Sigmoid colon (tissue), 7 donors: ENCODE results near the gene SMTNL2. TPM values are rescaled to one million over a fixed set of nuclear protein-coding genes. Genes with fewer than 3 reads are reported as not detected.

Source experiments
- DNase-seq: peaks from one replicate; pipeline ENCODE4 v3.0.0-alpha.2; 2019
- H3K27ac ChIP-seq, 4 donors: fragments of 200-600 bp; sonication (generic); one replicate each; pipeline ENCODE4 v1.5.1; 2016 to 2019; ENCODE audit warnings: mild to moderate bottlenecking in 1 of 4
- H3K27me3 ChIP-seq, 3 donors: fragments of 200-600 bp; sonication (generic); one replicate each; pipeline ENCODE4 v1.5.1; 2019; ENCODE audit warnings: mild to moderate bottlenecking in 1 of 3
- H3K36me3 ChIP-seq, 4 donors: fragments of 200-600 bp; sonication (generic); one replicate each; pipeline ENCODE4 v1.5.1; 2016 to 2019
- H3K4me1 ChIP-seq, 4 donors: fragments of 200-600 bp; sonication (generic); one replicate each; pipeline ENCODE4 v1.5.1; 2017 to 2019
- H3K4me3 ChIP-seq, 4 donors: fragments of 200-600 bp; sonication (generic); one replicate each; pipeline ENCODE4 v1.5.1; 2017 to 2019; ENCODE audit warnings: mild to moderate bottlenecking in 2 of 4, moderate library complexity in 1 of 4
- H3K9me3 ChIP-seq, 4 donors: fragments of 200-600 bp in 3 of 4; sonication (generic) in 3 of 4; one replicate each; pipeline versions ENCODE4 v1.5.1 to v1.6.1; 2013 to 2019
- EP300 ChIP-seq, 4 donors: sonication (generic); formaldehyde crosslinking; IDR thresholded peaks; one replicate each; pipeline ENCODE4 v1.6.1; 2017; ENCODE audit warnings: antibody characterized with exemption in 4 of 4
- POLR2A ChIP-seq, 2 donors: fragments of 450-650 bp; IDR thresholded peaks; one replicate each; pipeline ENCODE4 v1.6.1; 2016; ENCODE audit warnings: antibody characterized with exemption in 2 of 2, mild to moderate bottlenecking in 2 of 2, moderate library complexity in 2 of 2
- POLR2AphosphoS5 ChIP-seq, 4 donors: sonication (generic); formaldehyde crosslinking; IDR thresholded peaks; one replicate each; pipeline ENCODE4 v1.6.1; 2017; ENCODE audit warnings: antibody characterized with exemption in 4 of 4
- WGBS, 2 donors: extraction: QIAGEN DNeasy Blood & Tissue Kit; methylation state at CpG; one replicate each; pipeline ENCODE4 v1.1.7; 2013; 5-methylcytosine and 5-hydroxymethylcytosine counted together
- intact Hi-C: fragments of 100-400 bp; cut with DNase I; formaldehyde crosslinking; loops from one replicate; pipeline ENCODE4 v1.15.1; 2023
- polyA plus RNA-seq, 3 donors: library from polyadenylated mRNA; stranded (reverse); fragments of 200-250 nt; gene quantifications; one replicate each; pipeline ENCODE4 v1.2.3, GENCODE V29; 2013
- total RNA-seq, 4 donors: library from RNA; depleted of rRNA; stranded (reverse); fragments of >200 nt; gene quantifications; one replicate each; pipeline ENCODE4 v1.1.0, GENCODE V29; 2016
- TF ChIP-seq, protein P1 (sequence below), 4 experiments: fragments of 450-650 bp in 3 of 4; fragments of 200-600 bp in 1 of 4; IDR thresholded peaks; one replicate each; pipeline ENCODE4 v1.5.1; 2016 to 2019; ENCODE audit warnings: antibody characterized with exemption in 4 of 4, mild to moderate bottlenecking in 3 of 4, moderate library complexity in 2 of 4
- donor health status: healthy with polysubstance abuse.
- donor health status: Bipolar disorder and iron deficiency.
- donor health status: healthy.

The SMTNL2 gene
- total and polyA plus RNA-seq, 7 donors, result 0.33 to 1.9 (median 0.99) TPM; not detected in 1

DNA sequence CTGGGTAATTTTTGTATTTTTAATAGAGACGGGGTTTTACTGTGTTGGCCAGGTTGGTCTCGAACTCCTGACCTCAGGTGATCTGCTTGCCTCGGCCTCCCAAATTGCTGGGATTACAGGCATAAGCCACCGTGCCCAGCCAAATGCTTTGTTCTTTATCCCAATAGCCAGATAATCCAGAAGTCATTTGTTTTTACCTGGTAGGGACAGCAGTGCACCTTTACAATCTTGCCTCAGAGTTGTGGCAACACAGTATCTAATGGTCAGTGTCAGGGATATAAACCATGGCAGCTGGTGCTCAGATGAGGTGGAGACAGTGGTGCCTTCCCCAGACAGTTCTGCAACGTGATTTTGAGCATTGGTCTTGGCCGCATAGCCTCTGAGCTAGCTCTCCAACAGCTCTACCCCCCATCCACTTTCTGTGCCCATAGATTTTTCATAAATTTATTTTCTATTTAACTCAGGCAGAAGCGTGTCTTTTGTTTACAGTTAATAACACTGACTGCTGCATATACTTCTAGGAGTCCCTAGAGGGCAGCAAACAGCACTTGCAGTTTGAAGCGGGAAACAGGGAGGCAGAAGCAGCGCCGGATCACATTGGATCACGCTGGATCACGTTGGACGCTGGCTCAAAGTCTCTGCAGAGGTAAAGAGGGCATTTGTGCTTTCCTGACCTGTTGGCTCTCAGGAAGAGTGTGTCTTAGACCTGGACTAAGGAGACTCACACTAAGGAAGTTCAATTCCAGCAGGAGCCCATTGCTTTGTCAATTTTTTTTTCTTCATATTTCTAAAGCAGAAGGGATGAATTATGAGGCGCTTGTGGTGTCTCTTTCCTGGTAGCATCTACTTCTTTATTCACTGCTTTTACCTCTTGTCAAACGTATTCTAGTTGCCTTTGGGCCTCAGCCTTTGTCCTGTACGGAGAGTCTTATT lies 18.9 kb upstream of the SMTNL2 start:
- Histone ChIP-seq H3K27me3 (no peaks in the 10 kb centered on the region), H3K9me3 (no peaks in the 10 kb centered on the region), H3K36me3 (no peaks in the 10 kb centered on the region), H3K4me3 (no peak overlapping the region), H3K4me1 (peaks cover 0 to 7% (median 3%) of the 10 kb centered on the region in 4 donors), H3K27ac (no peak overlapping the region)
- DNase-seq, result peak; percentile 84
- WGBS, 2 donors, result 30 to 36% methylated on average over 16 of the region's 16 CpGs
- intact Hi-C loops, result loop anchor here (1.0 kb wide), 1 partner anchor 61 kb away; no protein-coding TSS in a partner anchor
- TF ChIP-seq, protein P1, sequence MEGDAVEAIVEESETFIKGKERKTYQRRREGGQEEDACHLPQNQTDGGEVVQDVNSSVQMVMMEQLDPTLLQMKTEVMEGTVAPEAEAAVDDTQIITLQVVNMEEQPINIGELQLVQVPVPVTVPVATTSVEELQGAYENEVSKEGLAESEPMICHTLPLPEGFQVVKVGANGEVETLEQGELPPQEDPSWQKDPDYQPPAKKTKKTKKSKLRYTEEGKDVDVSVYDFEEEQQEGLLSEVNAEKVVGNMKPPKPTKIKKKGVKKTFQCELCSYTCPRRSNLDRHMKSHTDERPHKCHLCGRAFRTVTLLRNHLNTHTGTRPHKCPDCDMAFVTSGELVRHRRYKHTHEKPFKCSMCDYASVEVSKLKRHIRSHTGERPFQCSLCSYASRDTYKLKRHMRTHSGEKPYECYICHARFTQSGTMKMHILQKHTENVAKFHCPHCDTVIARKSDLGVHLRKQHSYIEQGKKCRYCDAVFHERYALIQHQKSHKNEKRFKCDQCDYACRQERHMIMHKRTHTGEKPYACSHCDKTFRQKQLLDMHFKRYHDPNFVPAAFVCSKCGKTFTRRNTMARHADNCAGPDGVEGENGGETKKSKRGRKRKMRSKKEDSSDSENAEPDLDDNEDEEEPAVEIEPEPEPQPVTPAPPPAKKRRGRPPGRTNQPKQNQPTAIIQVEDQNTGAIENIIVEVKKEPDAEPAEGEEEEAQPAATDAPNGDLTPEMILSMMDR (IDR thresholded peaks at IDR 0.05), result peak; percentile 42 to 76 (median 64)
- no peak for TF ChIP-seq POLR2A (IDR thresholded peaks at IDR 0.05)
- no peak for TF ChIP-seq POLR2AphosphoS5 (IDR thresholded peaks at IDR 0.05)

DNA sequence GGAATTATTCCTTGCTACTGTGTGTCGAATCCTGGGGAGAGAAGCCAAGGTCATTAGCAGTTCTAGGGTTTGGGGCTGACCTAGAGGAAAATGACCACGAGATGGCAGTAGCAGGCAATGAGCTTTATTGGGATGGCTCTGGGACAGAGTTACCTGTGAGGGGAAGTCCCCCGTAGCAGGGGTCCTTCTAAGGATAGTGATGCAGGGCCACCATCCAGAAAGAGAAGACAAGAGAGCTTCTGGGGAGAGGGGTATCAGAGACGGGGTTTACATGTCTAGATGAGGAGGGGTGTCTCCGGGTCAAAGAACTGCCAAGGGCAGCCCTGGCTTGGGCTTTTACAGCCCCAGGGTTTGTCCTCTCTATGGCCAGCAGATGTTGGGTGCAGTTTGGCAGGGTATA lies 17.5 kb upstream of the SMTNL2 start:
- TF ChIP-seq, protein P1 (IDR thresholded peaks at IDR 0.05), result peak in 3 of 4 experiments; percentile 41 to 62 (median 51)
- TF ChIP-seq EP300 (IDR thresholded peaks at IDR 0.05), result no peak
- H3K9me3 ChIP-seq, result no peaks in the 10 kb centered on the region
- 13 to 31% methylated on average over 5 of the region's 5 CpGs for WGBS, 2 donors
- peaks cover 0 to 2% (median 0%) of the 10 kb centered on the region in 3 donors for H3K27me3 ChIP-seq
- no peaks in the 10 kb centered on the region for H3K36me3 ChIP-seq
- H3K27ac ChIP-seq, result no peak overlapping the region
- DNase-seq, result no peak
- no peak overlapping the region for H3K4me3 ChIP-seq
- intact Hi-C loops, result loop anchor here (1.0 kb wide), 1 partner anchor 60 kb away; no protein-coding TSS in a partner anchor
- peaks cover 0 to 7% (median 3%) of the 10 kb centered on the region in 4 donors for H3K4me1 ChIP-seq

DNA sequence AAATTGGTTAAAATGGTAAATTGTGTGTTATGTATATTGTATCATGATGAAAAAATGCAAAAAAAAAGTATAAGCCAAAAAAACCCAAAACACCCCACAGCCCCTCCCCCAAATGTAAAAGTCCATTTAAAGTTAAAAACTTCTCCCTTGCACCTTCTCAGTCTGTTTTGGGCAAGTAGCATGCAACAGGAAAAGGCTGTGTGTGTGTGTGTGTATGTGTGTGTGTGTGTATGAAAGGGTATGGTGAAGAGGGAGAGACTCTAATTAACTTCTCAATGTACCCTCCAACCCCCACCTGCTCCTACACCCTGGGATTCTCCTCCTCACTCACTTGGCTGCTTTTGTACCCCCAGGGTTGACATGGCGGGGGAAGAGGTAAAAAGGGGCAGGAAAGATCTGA lies 14.7 kb upstream of the SMTNL2 start:
- TF ChIP-seq POLR2A (IDR thresholded peaks at IDR 0.05) (no peak), POLR2AphosphoS5 (IDR thresholded peaks at IDR 0.05) (no peak), EP300 (IDR thresholded peaks at IDR 0.05) (no peak)
- TF ChIP-seq, protein P1 (IDR thresholded peaks at IDR 0.05), result no peak
- no peak overlapping the region for H3K4me3 ChIP-seq
- H3K27ac ChIP-seq, result no peak overlapping the region
- intact Hi-C loops, result no loop called here
- H3K36me3 ChIP-seq, result no peaks in the 10 kb centered on the region
- no peaks in the 10 kb centered on the region for H3K9me3 ChIP-seq
- WGBS, 2 donors, result 86 to 89% methylated on average over 1 of the region's 1 CpG
- peaks cover 0 to 2% (median 0%) of the 10 kb centered on the region in 3 donors for H3K27me3 ChIP-seq
- H3K4me1 ChIP-seq, result peaks cover 0 to 7% (median 3%) of the 10 kb centered on the region in 4 donors
- no peak for DNase-seq

DNA sequence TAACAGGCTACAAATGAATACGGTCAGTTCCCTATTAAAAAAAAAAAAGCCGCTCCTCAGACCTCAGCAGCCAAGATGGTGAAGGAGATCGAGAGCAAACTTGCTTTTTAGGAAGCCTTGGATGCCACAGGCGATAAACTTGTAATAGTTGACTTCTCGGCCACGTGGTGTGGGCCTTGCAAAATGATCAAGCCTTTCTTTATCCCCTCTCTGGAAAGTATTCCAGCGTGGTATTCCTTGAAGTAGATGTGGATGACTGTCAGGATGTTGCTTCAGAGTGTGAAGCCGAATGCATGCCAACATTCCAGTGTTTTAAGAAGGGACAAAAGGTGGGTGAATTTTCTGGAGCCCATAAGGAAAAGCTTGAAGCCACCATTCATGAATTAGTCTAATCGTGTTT lies 12.2 kb upstream of the SMTNL2 start:
- no peaks in the 10 kb centered on the region for H3K4me1 ChIP-seq
- no peak for DNase-seq
- H3K36me3 ChIP-seq, result no peaks in the 10 kb centered on the region
- intact Hi-C loops, result no loop called here
- H3K9me3 ChIP-seq, result no peaks in the 10 kb centered on the region
- WGBS, 2 donors, result 76 to 77% methylated on average over 9 of the region's 9 CpGs
- H3K27me3 ChIP-seq, result peaks cover 0 to 2% (median 0%) of the 10 kb centered on the region in 3 donors
- TF ChIP-seq POLR2A (IDR thresholded peaks at IDR 0.05) (no peak), EP300 (IDR thresholded peaks at IDR 0.05) (no peak), POLR2AphosphoS5 (IDR thresholded peaks at IDR 0.05) (no peak)
- TF ChIP-seq, protein P1 (IDR thresholded peaks at IDR 0.05), result no peak
- no peak overlapping the region for H3K4me3 ChIP-seq
- no peak overlapping the region for H3K27ac ChIP-seq
